GM12892 (cell line): ENCODE data around the gene NUDCD3.

Experiments
- POLR2A ChIP-seq: IDR thresholded peaks from 2 replicates; pipeline ENCODE4 v1.6.1; 2011; ENCODE audit warnings: low read depth, low read length, control low read depth
- POLR2AphosphoS5 ChIP-seq: IDR thresholded peaks from 2 replicates; pipeline ENCODE4 v1.6.1; 2011; ENCODE audit warnings: low read depth, low read length, control low read depth

GRCh38 chr7:44535348-44536064 is 45.0 kb upstream of the NUDCD3 start:
- TF ChIP-seq POLR2AphosphoS5: no peak
- TF ChIP-seq POLR2A: no peak
